HepG2 (cell line): ENCODE results near the gene SUZ12. TPM values are rescaled to one million over a fixed set of nuclear protein-coding genes. Genes with fewer than 3 reads are reported as not detected.

Experiments
- ATAC-seq: fragments of 200-7000 bp; cut with Tn5 transposase; 3 replicates; pipeline ENCODE4 v1.9.1; 2020; ENCODE audit warnings: mild to moderate bottlenecking, moderate library complexity
- BruUV-seq: library from RNA; stranded (reverse); fragments of 400-500 nt; replicated peaks from 2 replicates; lab custom pipeline; 2021; lab: Mats Ljungman, UMichigan
- CTCF ChIA-PET: fragments of 300-600 bp; formaldehyde crosslinking; extraction: SDS; loops from one replicate; lab custom pipeline; 2021; ENCODE audit warnings: low total read pairs, inconsistent platforms, low intra/inter-chr PET ratio; lab: Yijun Ruan, JAX
- POLR2A ChIA-PET: fragments of 350-600 bp; sonication (Branson Sonifier 250); formaldehyde crosslinking; loops from one replicate; lab custom pipeline; 2020; ENCODE audit warnings: antibody characterized with exemption, inconsistent platforms; lab: Yijun Ruan, JAX
- DNase-seq: peaks from one replicate; pipeline ENCODE4 v3.0.0-alpha.2; 2015; ENCODE audit warnings: low spot score
- FAIRE-seq: peaks from 3 replicates; lab custom pipeline; 2011; peaks lifted over from hg19 to GRCh38; lab: Jason Lieb, UNC
- H2AFZ ChIP-seq: one replicate; pipeline ENCODE4 v1.6.1; 2011; ENCODE audit warnings: low read length, inconsistent platforms
- H3K27ac ChIP-seq: fragments of 300-600 bp; 3 replicates; pipeline ENCODE4 v1.8.0; 2011; ENCODE audit warnings: mixed run types, mild to moderate bottlenecking, mixed read lengths, low read length, inconsistent platforms; ENCODE audit not compliant: insufficient read depth; ENCODE audit errors: extremely low read length
- H3K27me3 ChIP-seq, 2 experiments: fragments of 200-600 bp in 1 of 2; 2 replicates in 1 of 2; 3 replicates in 1 of 2; pipeline versions ENCODE4 v1.6.0 to v1.8.0; 2011; ENCODE audit warnings: low read length in 2 of 2, mild to moderate bottlenecking in 2 of 2, moderate library complexity in 2 of 2, inconsistent platforms in 1 of 2; ENCODE audit not compliant: insufficient read depth in 2 of 2, control insufficient read depth in 1 of 2
- H3K36me3 ChIP-seq, 2 experiments: fragments of 200-600 bp in 1 of 2; replicated peaks in 1 of 2; 2 replicates in 1 of 2; 3 replicates in 1 of 2; pipeline versions ENCODE4 v1.5.1 to v1.8.0; 2011; ENCODE audit warnings: low read length in 2 of 2, inconsistent platforms in 1 of 2; ENCODE audit not compliant: insufficient read depth in 2 of 2, control insufficient read depth in 1 of 2
- H3K4me1 ChIP-seq: 2 replicates; pipeline ENCODE4 v1.5.1; 2012; ENCODE audit warnings: low read length, inconsistent platforms; ENCODE audit not compliant: insufficient read depth
- H3K4me2 ChIP-seq: 2 replicates; pipeline ENCODE4 v1.6.0; 2011; ENCODE audit warnings: low read depth, low read length, inconsistent platforms
- H3K4me3 ChIP-seq, 3 experiments: fragments of 200-600 bp in 1 of 3; sonication (generic), shearing (Covaris generic) in 1 of 3; replicated peaks in 1 of 3; 2 replicates each; pipeline ENCODE4 v1.5.1; 2011 to 2016; ENCODE audit warnings: low read length in 3 of 3, inconsistent platforms in 2 of 3, low read depth in 2 of 3, mild to moderate bottlenecking in 2 of 3, control low read depth in 1 of 3, mixed read lengths in 1 of 3; ENCODE audit not compliant: insufficient read depth in 1 of 3
- H3K79me2 ChIP-seq: one replicate; pipeline ENCODE4 v1.6.1; 2011; ENCODE audit warnings: low read length, inconsistent platforms; ENCODE audit not compliant: insufficient read depth
- H3K9ac ChIP-seq: 2 replicates; pipeline ENCODE4 v1.6.0; 2011; ENCODE audit warnings: mild to moderate bottlenecking, low read depth, low read length, inconsistent platforms; ENCODE audit not compliant: insufficient read depth
- H3K9me3 ChIP-seq: 2 replicates; pipeline ENCODE4 v1.5.1; 2012; ENCODE audit warnings: mild to moderate bottlenecking, low read length
- H4K20me1 ChIP-seq: 2 replicates; pipeline ENCODE4 v1.6.0; 2011; ENCODE audit warnings: inconsistent platforms, mild to moderate bottlenecking, low read length, moderate library complexity; ENCODE audit not compliant: insufficient read depth
- AGO1 ChIP-seq: fragments of 200-400 bp; formaldehyde crosslinking; IDR thresholded peaks from 2 replicates; pipeline ENCODE4 v1.6.1; 2017; ENCODE audit warnings: mild to moderate bottlenecking, low read depth, low read length, moderate library complexity; ENCODE audit not compliant: poor library complexity, severe bottlenecking
- NFATC3 ChIP-seq: sonication (generic); formaldehyde crosslinking; IDR thresholded peaks from 2 replicates; pipeline ENCODE4 v1.5.1; 2020; ENCODE audit warnings: mild to moderate bottlenecking, missing genetic modification reagents
- PTBP1 ChIP-seq: fragments of 200-400 bp; formaldehyde crosslinking; IDR thresholded peaks from 2 replicates; pipeline ENCODE4 v1.6.1; 2018; ENCODE audit warnings: low read length, low read depth; ENCODE audit not compliant: poor library complexity, severe bottlenecking
- SRSF4 ChIP-seq: fragments of 200-400 bp; formaldehyde crosslinking; IDR thresholded peaks from one replicate; pipeline ENCODE4 v1.6.1; 2018; ENCODE audit warnings: mild to moderate bottlenecking, low read depth, low read length, moderate library complexity; ENCODE audit not compliant: poor library complexity, severe bottlenecking
- ZIK1 ChIP-seq: sonication (generic); formaldehyde crosslinking; IDR thresholded peaks from 2 replicates; pipeline ENCODE4 v1.5.0; 2020; ENCODE audit warnings: mild to moderate bottlenecking, low read depth, missing genetic modification reagents, borderline replicate concordance
- ZNF597 ChIP-seq: sonication (generic); formaldehyde crosslinking; IDR thresholded peaks from 2 replicates; pipeline ENCODE4 v1.5.0; 2020; ENCODE audit warnings: missing genetic modification reagents
- ZNF598 ChIP-seq: sonication (generic); formaldehyde crosslinking; IDR thresholded peaks from 2 replicates; pipeline ENCODE4 v1.5.1; 2020; ENCODE audit warnings: mild to moderate bottlenecking, missing genetic modification reagents, borderline replicate concordance
- WGBS: methylation state at CpG from one replicate; pipeline ENCODE4 v1.1.6; 2017; ENCODE audit warnings: low lambda C conversion rate; 5-methylcytosine and 5-hydroxymethylcytosine counted together
- in situ Hi-C: cut with HindIII; loops from 2 replicates; pipeline ENCODE4 v1.10.0; 2017; ENCODE audit warnings: low pct_unique_long_range_greater_than_20kb; ENCODE audit not compliant: extremely low pct_ligation_motif_present
- intact Hi-C: fragments of 100-400 bp; cut with micrococcal nuclease; formaldehyde crosslinking; loops from one replicate; pipeline ENCODE4 v1.10.0; 2022; ENCODE audit not compliant: unreplicated experiment
- polyA plus RNA-seq, 8 experiments: library from polyadenylated mRNA; depleted of rRNA in 3 of 8; stranded (reverse) in 7 of 8; unstranded in 1 of 8; fragments of >200 nt; fragmentation: Illumina TruSeq in 4 of 8; extraction: Trizol in 4 of 8; gene quantifications; 2 replicates each; pipeline versions ENCODE4 v1.2.1 to v1.2.3, GENCODE V29; 2011 to 2016; ENCODE audit warnings: low read depth in 4 of 8, missing spikeins in 1 of 8, mixed read lengths in 1 of 8; ENCODE audit not compliant: insufficient read depth in 1 of 8
- total RNA-seq, 5 experiments: library from RNA; depleted of rRNA; stranded (reverse); fragments of >200 nt; fragmentation: Illumina TruSeq; extraction: Trizol; gene quantifications; 2 replicates each; pipeline ENCODE4 v1.2.3, GENCODE V29; 2016; ENCODE audit warnings: low read depth in 1 of 5
- TF ChIP-seq, protein P1 (sequence below), 2 experiments: IDR thresholded peaks; 2 replicates each; pipeline ENCODE4 v1.6.1; 2011 to 2012; ENCODE audit warnings: low read length in 2 of 2, borderline replicate concordance in 1 of 2, low read depth in 1 of 2, mild to moderate bottlenecking in 1 of 2, moderate library complexity in 1 of 2
- TF ChIP-seq, protein P2 (sequence below): sonication (generic); formaldehyde crosslinking; IDR thresholded peaks from 2 replicates; pipeline ENCODE4 v1.4.0; 2020; ENCODE audit warnings: missing genetic modification reagents, low read depth, mild to moderate bottlenecking, borderline replicate concordance
- TF ChIP-seq, protein P3 (sequence below): sonication (generic); formaldehyde crosslinking; IDR thresholded peaks from 2 replicates; pipeline ENCODE4 v1.8.0; 2022; ENCODE audit warnings: missing genetic modification reagents, mild to moderate bottlenecking, inconsistent platforms, borderline replicate concordance

The SUZ12 gene
- total and polyA plus RNA-seq, 2 of the 13 experiments (the other 11 are each of a cell fraction or from before 2014, with no cell fraction given): 11.7 to 15.6 TPM

GRCh38 chr17:32015245-32016013 lies 78.6 kb downstream of the SUZ12 start:
- ATAC-seq: no peak
- no peak for DNase-seq
- intact Hi-C loops (no loop called here), in situ Hi-C loops (no loop called here)
- Histone ChIP-seq H3K9ac (no peak overlapping the region), H4K20me1 (no peaks in the 10 kb centered on the region), H3K9me3 (no peaks in the 10 kb centered on the region), H3K4me2 (no peak overlapping the region), H3K4me1 (no peaks in the 10 kb centered on the region), H3K79me2 (peaks cover 16% of the 10 kb centered on the region), H3K27ac (no peak overlapping the region), H3K36me3 (peaks cover 0 to 1% of the 10 kb centered on the region in 2 experiments; a peak in 2 of 5 replicates), H3K27me3 (no peaks in the 10 kb centered on the region; a peak in 1 of 5 replicates), H2AFZ (no peak overlapping the region), H3K4me3 (no peak overlapping the region)
- FAIRE-seq: no peak
- no TSS peak for BruUV-seq
- WGBS: 91% methylated on average over 9 of the region's 9 CpGs
- POLR2A ChIA-PET: no interaction called here
- CTCF ChIA-PET: no interaction called here
- TF ChIP-seq NFATC3 (CRISPR knock-in tag): no peak
- no peak for TF ChIP-seq ZNF598
- TF ChIP-seq, protein P1, sequence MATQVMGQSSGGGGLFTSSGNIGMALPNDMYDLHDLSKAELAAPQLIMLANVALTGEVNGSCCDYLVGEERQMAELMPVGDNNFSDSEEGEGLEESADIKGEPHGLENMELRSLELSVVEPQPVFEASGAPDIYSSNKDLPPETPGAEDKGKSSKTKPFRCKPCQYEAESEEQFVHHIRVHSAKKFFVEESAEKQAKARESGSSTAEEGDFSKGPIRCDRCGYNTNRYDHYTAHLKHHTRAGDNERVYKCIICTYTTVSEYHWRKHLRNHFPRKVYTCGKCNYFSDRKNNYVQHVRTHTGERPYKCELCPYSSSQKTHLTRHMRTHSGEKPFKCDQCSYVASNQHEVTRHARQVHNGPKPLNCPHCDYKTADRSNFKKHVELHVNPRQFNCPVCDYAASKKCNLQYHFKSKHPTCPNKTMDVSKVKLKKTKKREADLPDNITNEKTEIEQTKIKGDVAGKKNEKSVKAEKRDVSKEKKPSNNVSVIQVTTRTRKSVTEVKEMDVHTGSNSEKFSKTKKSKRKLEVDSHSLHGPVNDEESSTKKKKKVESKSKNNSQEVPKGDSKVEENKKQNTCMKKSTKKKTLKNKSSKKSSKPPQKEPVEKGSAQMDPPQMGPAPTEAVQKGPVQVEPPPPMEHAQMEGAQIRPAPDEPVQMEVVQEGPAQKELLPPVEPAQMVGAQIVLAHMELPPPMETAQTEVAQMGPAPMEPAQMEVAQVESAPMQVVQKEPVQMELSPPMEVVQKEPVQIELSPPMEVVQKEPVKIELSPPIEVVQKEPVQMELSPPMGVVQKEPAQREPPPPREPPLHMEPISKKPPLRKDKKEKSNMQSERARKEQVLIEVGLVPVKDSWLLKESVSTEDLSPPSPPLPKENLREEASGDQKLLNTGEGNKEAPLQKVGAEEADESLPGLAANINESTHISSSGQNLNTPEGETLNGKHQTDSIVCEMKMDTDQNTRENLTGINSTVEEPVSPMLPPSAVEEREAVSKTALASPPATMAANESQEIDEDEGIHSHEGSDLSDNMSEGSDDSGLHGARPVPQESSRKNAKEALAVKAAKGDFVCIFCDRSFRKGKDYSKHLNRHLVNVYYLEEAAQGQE (IDR thresholded peaks at IDR 0.05; ENCODE audit: borderline replicate concordance in 1 of 2, low read depth in 1 of 2, low read length in 2 of 2): no peak
- TF ChIP-seq AGO1: no peak
- TF ChIP-seq SRSF4: no peak
- TF ChIP-seq, protein P2, sequence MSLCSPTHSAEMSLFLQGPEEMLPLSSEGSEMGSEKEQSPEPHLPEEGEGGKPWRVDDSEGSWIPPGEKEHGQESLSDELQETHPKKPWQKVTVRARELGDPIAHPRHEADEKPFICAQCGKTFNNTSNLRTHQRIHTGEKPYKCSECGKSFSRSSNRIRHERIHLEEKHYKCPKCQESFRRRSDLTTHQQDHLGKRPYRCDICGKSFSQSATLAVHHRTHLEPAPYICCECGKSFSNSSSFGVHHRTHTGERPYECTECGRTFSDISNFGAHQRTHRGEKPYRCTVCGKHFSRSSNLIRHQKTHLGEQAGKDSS (CRISPR knock-in tag): no peak
- no peak for TF ChIP-seq ZNF597 (CRISPR knock-in tag)
- no peak for TF ChIP-seq ZIK1 (CRISPR knock-in tag)
- TF ChIP-seq, protein P3, sequence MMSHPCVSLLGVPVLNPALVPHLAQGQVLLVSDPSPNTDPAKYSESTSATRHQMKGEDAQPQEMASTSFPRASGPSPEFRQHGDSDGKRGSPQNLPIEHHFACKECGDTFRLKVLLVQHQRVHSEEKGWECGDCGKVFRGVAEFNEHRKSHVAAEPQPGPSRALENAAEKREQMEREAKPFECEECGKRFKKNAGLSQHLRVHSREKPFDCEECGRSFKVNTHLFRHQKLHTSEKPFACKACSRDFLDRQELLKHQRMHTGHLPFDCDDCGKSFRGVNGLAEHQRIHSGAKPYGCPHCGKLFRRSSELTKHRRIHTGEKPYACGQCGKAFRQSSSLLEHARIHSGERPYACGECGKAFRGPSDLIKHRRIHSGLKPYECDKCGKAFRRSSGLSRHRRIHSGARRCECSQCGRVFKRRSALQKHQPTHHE (CRISPR knock-in tag): no peak
- TF ChIP-seq PTBP1: no peak
